ENCODE measurements around the gene FUZ.

Gene FUZ

DNA sequence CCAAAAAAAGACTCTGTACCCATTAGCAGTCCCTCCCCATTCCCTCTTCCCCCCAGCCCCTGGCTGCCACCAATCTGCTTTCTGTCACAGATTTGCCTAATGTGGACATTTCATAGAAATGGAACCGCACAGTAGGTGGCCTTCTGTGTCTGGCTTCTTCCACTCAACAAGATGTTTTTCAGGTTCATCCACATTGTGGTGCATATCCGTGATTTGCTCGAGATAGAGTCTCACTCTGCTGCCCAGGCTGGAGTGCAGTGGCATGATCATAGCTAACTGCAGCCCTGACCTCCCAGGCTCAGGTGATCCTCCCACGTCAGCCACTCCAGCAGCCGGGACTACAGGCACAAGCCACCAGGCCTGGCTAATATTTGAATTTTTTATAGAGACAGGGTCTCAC is 25.3 kb downstream of the FUZ start:
- TF ChIP-seq, protein P1, sequence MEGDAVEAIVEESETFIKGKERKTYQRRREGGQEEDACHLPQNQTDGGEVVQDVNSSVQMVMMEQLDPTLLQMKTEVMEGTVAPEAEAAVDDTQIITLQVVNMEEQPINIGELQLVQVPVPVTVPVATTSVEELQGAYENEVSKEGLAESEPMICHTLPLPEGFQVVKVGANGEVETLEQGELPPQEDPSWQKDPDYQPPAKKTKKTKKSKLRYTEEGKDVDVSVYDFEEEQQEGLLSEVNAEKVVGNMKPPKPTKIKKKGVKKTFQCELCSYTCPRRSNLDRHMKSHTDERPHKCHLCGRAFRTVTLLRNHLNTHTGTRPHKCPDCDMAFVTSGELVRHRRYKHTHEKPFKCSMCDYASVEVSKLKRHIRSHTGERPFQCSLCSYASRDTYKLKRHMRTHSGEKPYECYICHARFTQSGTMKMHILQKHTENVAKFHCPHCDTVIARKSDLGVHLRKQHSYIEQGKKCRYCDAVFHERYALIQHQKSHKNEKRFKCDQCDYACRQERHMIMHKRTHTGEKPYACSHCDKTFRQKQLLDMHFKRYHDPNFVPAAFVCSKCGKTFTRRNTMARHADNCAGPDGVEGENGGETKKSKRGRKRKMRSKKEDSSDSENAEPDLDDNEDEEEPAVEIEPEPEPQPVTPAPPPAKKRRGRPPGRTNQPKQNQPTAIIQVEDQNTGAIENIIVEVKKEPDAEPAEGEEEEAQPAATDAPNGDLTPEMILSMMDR (IDR thresholded peaks at IDR 0.05; ENCODE audit: low read depth, low read length) = no peak
- H3K4me3 ChIP-seq (ENCODE audit: low read depth, low read length) = no peak overlapping the region

- TF ChIP-seq, protein P1 (IDR thresholded peaks at IDR 0.05; ENCODE audit: low read depth, low read length) = no peak
- H3K4me3 ChIP-seq (ENCODE audit: low read depth, low read length) = no peak overlapping the region
Observed at GRCh38 chr19:49786376-49786820, 26.7 kb downstream of the FUZ start.

GRCh38 chr19:49782515-49782914 is 30.6 kb downstream of the FUZ start:
- no peak overlapping the region for H3K4me3 ChIP-seq (ENCODE audit: low read depth, low read length)
- TF ChIP-seq, protein P1 (IDR thresholded peaks at IDR 0.05; ENCODE audit: low read depth, low read length) = no peak

DNA sequence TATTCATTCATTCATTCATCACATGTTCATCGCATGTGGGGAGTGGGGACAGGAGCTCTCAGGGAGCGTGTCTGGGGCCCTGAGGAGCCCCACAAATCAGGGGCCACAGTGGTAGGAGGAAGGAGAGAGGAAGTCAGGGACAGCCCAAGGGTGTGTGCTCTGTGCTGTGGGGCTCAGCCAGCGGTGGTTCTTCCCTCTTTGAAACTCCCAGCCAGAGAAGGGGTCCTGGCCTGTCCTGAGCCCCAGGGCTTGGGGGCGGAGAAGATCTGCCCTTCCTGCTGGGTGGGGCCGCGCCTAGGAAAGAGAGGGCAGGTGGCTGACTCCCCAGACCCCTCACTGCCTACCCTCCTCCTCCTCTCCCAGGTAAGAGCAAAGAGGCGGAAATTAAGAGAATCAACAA is 31.7 kb downstream of the FUZ start:
- H3K4me3 ChIP-seq (ENCODE audit: low read depth, low read length) = no peak overlapping the region
- TF ChIP-seq, protein P1 (IDR thresholded peaks at IDR 0.05; ENCODE audit: low read depth, low read length) = no peak

- TF ChIP-seq, protein P1 (IDR thresholded peaks at IDR 0.05; ENCODE audit: low read depth, low read length) = no peak
- H3K4me3 ChIP-seq (ENCODE audit: low read depth, low read length) = no peak overlapping the region
Observed at GRCh38 chr19:49780861-49781260, 32.2 kb downstream of the FUZ start.

- TF ChIP-seq, protein P1 (IDR thresholded peaks at IDR 0.05; ENCODE audit: low read depth, low read length) = no peak
- H3K4me3 ChIP-seq (ENCODE audit: low read depth, low read length) = no peak overlapping the region
Observed at GRCh38 chr19:49779731-49780555, 33.1 kb downstream of the FUZ start.

DNA sequence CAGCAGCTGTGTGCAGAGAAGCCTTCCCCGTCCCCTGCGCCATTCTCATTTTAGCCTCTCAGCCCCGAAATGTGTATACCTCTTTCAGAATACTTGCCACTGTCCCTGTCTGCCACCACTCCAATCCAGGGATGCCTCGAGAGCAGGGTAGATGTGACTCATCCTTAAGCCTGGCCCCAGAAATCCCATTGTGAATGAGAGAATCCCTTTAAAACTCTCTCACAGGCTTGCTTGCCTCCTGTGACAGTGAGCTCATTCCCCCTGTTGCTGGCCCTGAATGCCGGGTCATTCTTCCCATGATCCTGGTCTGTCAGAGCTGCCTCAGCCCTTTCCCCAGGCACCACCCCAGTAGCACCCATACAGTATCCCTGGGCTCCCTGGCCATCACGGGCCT is 36.7 kb downstream of the FUZ start:
- no peak overlapping the region for H3K4me3 ChIP-seq (ENCODE audit: low read depth, low read length)

More for the DNA sequence above, 36.7 kb downstream of the FUZ start:
- TF ChIP-seq, protein P1 (IDR thresholded peaks at IDR 0.05; ENCODE audit: low read depth, low read length) = no peak
